WTC11 (cell line): Measurements from ENCODE around the gene MEA1. TPM values are rescaled to one million over a fixed set of nuclear protein-coding genes. Genes with fewer than 3 reads are reported as not detected.

Experiments used
- ATAC-seq: fragments of 200-7000 bp; cut with Tn5 transposase; 2 replicates; pipeline ENCODE4 v1.10.0; 2021; ENCODE audit warnings: mild to moderate bottlenecking, moderate library complexity
- CTCF ChIA-PET: fragments of 300-600 bp; sonication (Branson Sonifier 250); formaldehyde crosslinking; loops from one replicate; lab custom pipeline; 2021; ENCODE audit warnings: antibody characterized with exemption; lab: Charles Lee
- POLR2A ChIA-PET: fragments of 350-600 bp; sonication (Branson Sonifier 250); formaldehyde crosslinking; loops from one replicate; lab custom pipeline; 2021; ENCODE audit warnings: antibody characterized with exemption; lab: Charles Lee
- DNase-seq: peaks from one replicate; pipeline ENCODE4 v3.0.0; 2021; ENCODE audit warnings: low spot score
- H3K27ac Mint-ChIP-seq: 2 replicates; pipeline ENCODE4 v1.8.0; 2021; ENCODE audit warnings: mixed read lengths
- H3K27me3 Mint-ChIP-seq: 2 replicates; pipeline ENCODE4 v1.8.0; 2021; ENCODE audit warnings: low read depth, mild to moderate bottlenecking, moderate library complexity, mixed read lengths
- H3K36me3 Mint-ChIP-seq: 2 replicates; pipeline ENCODE4 v1.8.0; 2021; ENCODE audit warnings: mixed read lengths
- H3K4me1 Mint-ChIP-seq: 2 replicates; pipeline ENCODE4 v1.8.0; 2022; ENCODE audit warnings: mixed read lengths
- H3K4me3 Mint-ChIP-seq: 2 replicates; pipeline ENCODE4 v1.8.0; 2021; ENCODE audit warnings: mild to moderate bottlenecking, moderate library complexity, mixed read lengths
- H3K9me3 Mint-ChIP-seq: 2 replicates; pipeline ENCODE4 v1.8.0; 2021; ENCODE audit warnings: mixed read lengths
- ATF1 ChIP-seq: sonication (generic); formaldehyde crosslinking; IDR thresholded peaks from 2 replicates; pipeline ENCODE4 v1.8.1; 2023; ENCODE audit warnings: mild to moderate bottlenecking, moderate library complexity, missing genetic modification reagents
- ATF3 ChIP-seq: sonication (generic); formaldehyde crosslinking; conservative IDR thresholded peaks from 2 replicates; pipeline ENCODE4 v1.8.1; 2022; ENCODE audit warnings: mild to moderate bottlenecking, missing genetic modification reagents
- ATF6 ChIP-seq: sonication (generic); formaldehyde crosslinking; IDR thresholded peaks from 2 replicates; pipeline ENCODE4 v1.8.1; 2023; ENCODE audit warnings: mild to moderate bottlenecking, missing genetic modification reagents
- CREB1 ChIP-seq: sonication (generic); formaldehyde crosslinking; IDR thresholded peaks from 2 replicates; pipeline ENCODE4 v1.8.0; 2023; ENCODE audit warnings: mild to moderate bottlenecking, missing genetic modification reagents
- EMX1 ChIP-seq: fragments of 250-450 bp; sonication (Bioruptor Pico); IDR thresholded peaks from 2 replicates; pipeline ENCODE4 v1.8.0; 2021; ENCODE audit warnings: mild to moderate bottlenecking
- ERG ChIP-seq: fragments of 250-450 bp; sonication (Bioruptor Pico); IDR thresholded peaks from 2 replicates; pipeline ENCODE4 v1.8.0; 2021; ENCODE audit warnings: mild to moderate bottlenecking
- GABPB1 ChIP-seq: sonication (generic); formaldehyde crosslinking; IDR thresholded peaks from 2 replicates; pipeline ENCODE4 v1.8.1; 2023; ENCODE audit warnings: mild to moderate bottlenecking, missing genetic modification reagents
- IRF1 ChIP-seq: sonication (generic); formaldehyde crosslinking; IDR thresholded peaks from 2 replicates; pipeline ENCODE4 v1.8.0; 2023; ENCODE audit warnings: missing genetic modification reagents
- JUN ChIP-seq: sonication (generic); formaldehyde crosslinking; IDR thresholded peaks from 2 replicates; pipeline ENCODE4 v1.8.0; 2023; ENCODE audit warnings: mild to moderate bottlenecking, missing genetic modification reagents
- NR1H2 ChIP-seq: sonication (generic); formaldehyde crosslinking; IDR thresholded peaks from 2 replicates; pipeline ENCODE4 v1.9.0; 2021; ENCODE audit warnings: mild to moderate bottlenecking, moderate library complexity, missing genetic modification reagents
- OVOL2 ChIP-seq: fragments of 250-450 bp; sonication (Bioruptor Pico); IDR thresholded peaks from 2 replicates; pipeline ENCODE4 v1.9.0; 2021; ENCODE audit warnings: mild to moderate bottlenecking, borderline replicate concordance
- SOX15 ChIP-seq: fragments of 250-450 bp; sonication (Bioruptor Pico); IDR thresholded peaks from 2 replicates; pipeline ENCODE4 v1.9.0; 2021; ENCODE audit warnings: mild to moderate bottlenecking
- USF1 ChIP-seq: sonication (generic); formaldehyde crosslinking; IDR thresholded peaks from 2 replicates; pipeline ENCODE4 v1.8.0; 2022; ENCODE audit warnings: mild to moderate bottlenecking, missing genetic modification reagents
- ZNF138 ChIP-seq: sonication (generic); formaldehyde crosslinking; conservative IDR thresholded peaks from 2 replicates; pipeline ENCODE4 v1.8.1; 2022; ENCODE audit warnings: mild to moderate bottlenecking, moderate library complexity, missing genetic modification reagents
- ZNF512 ChIP-seq: sonication (generic); formaldehyde crosslinking; IDR thresholded peaks from 2 replicates; pipeline ENCODE4 v1.8.1; 2022; ENCODE audit warnings: missing genetic modification reagents, borderline replicate concordance
- ZNF671 ChIP-seq: fragments of 250-450 bp; sonication (Bioruptor Pico); IDR thresholded peaks from 2 replicates; pipeline ENCODE4 v1.8.0; 2021; ENCODE audit warnings: mild to moderate bottlenecking
- total RNA-seq: library from RNA; stranded (reverse); gene quantifications from 3 replicates; pipeline ENCODE4 v1.2.3, GENCODE V29; 2021

The MEA1 gene
- total RNA-seq, 1 experiment from 2014 or later, result 85.0 TPM

GRCh38 chr6:42962502-42963178 is 51.1 kb downstream of the MEA1 start (continued):
- TF ChIP-seq GABPB1 (CRISPR knock-in tag), result no peak
- TF ChIP-seq EMX1 (CRISPR knock-in tag), result no peak
- no peak for TF ChIP-seq SOX15 (CRISPR knock-in tag)
- TF ChIP-seq ZNF138, result no peak
- no peak for TF ChIP-seq IRF1 (CRISPR knock-in tag)
- TF ChIP-seq NR1H2 (CRISPR knock-in tag), result no peak
- TF ChIP-seq ATF1 (CRISPR knock-in tag), result no peak
- TF ChIP-seq, all 79 proteins: peak for 0

GRCh38 chr6:42962096-42962495 is 51.6 kb downstream of the MEA1 start:
- Mint-ChIP-seq H3K27ac (no peak overlapping the region), H3K4me1 (peaks cover 15% of the 10 kb centered on the region; the same call in 1 of the 2 replicates), H3K27me3 (peaks cover 36% of the 10 kb centered on the region), H3K36me3 (no peaks in the 10 kb centered on the region), H3K9me3 (no peaks in the 10 kb centered on the region), H3K4me3 (0 out of 2 replicates have a peak overlapping the region, but pooled peaks have one; percentile 88)
- ChIA-PET POLR2A (interaction anchor here (1.7 to 2.4 kb wide), 2 partner anchors 17 to 33 kb away, joined by 5 to 8 read pairs; partner anchors contain the start of genes CNPY3 and PEX6), CTCF (interaction anchor here (1.1 to 1.9 kb wide), 2 partner anchors 51 to 59 kb away, joined by 3 to 13 read pairs; partner anchors contain the start of gene RRP36)
- no peak for DNase-seq
- no peak for ATAC-seq
- no peak for TF ChIP-seq ZNF512 (CRISPR knock-in tag)
- no peak for TF ChIP-seq NR1H2 (CRISPR knock-in tag)
- TF ChIP-seq JUN (CRISPR knock-in tag), result no peak
- no peak for TF ChIP-seq ATF6
- no peak for TF ChIP-seq ATF3
- TF ChIP-seq OVOL2 (CRISPR knock-in tag), result no peak
- no peak for TF ChIP-seq USF1 (CRISPR knock-in tag)
- no peak for TF ChIP-seq CREB1
- TF ChIP-seq ERG, result no peak
- TF ChIP-seq ZNF671 (CRISPR knock-in tag), result no peak

Other genes with a start within 250 kb of the MEA1 start
- 9.4 to 10.3 TPM (median 9.7 TPM) in 3 replicates for gene BICRAL, start 231.9 kb downstream of the MEA1 start, total RNA-seq
- gene RPL7L1, start 134.3 kb downstream of the MEA1 start, total RNA-seq, result 91.4 to 107 TPM (median 93.0 TPM) in 3 replicates
- not detected in 3 replicates for gene PTCRA, start 97.9 kb downstream of the MEA1 start, total RNA-seq
- 67.0 to 88.7 TPM (median 86.5 TPM) in 3 replicates for gene CNPY3, start 84.5 kb downstream of the MEA1 start, total RNA-seq
- 1.6 to 2.7 TPM (median 2.0 TPM) in 3 replicates for gene GNMT, start 53.2 kb downstream of the MEA1 start, total RNA-seq
- gene PEX6, start 34.8 kb downstream of the MEA1 start, total RNA-seq, result 8.2 to 12.6 TPM (median 11.7 TPM) in 3 replicates
- gene PPP2R5D, start 29.4 kb downstream of the MEA1 start, total RNA-seq, result 47.5 to 52.7 TPM (median 49.0 TPM) in 3 replicates
- gene KLHDC3, start 303 bp upstream of the MEA1 start, total RNA-seq, result 157 to 172 TPM (median 169 TPM) in 3 replicates
- gene RRP36, start 7.7 kb upstream of the MEA1 start, total RNA-seq, result 65.6 to 81.0 TPM (median 67.9 TPM) in 3 replicates
- 20.8 to 27.9 TPM (median 27.0 TPM) in 3 replicates for gene CUL7, start 39.9 kb upstream of the MEA1 start, total RNA-seq
- 107 to 131 TPM (median 112 TPM) in 3 replicates for gene MRPL2, start 45.5 kb upstream of the MEA1 start, total RNA-seq
- gene KLC4, start 45.7 kb upstream of the MEA1 start, total RNA-seq, result 31.2 to 36.4 TPM (median 35.7 TPM) in 3 replicates
- gene PTK7, start 62.4 kb upstream of the MEA1 start, total RNA-seq, result 151 to 165 TPM (median 160 TPM) in 3 replicates
- gene SRF, start 157.3 kb upstream of the MEA1 start, total RNA-seq, result 43.9 to 46.2 TPM (median 45.3 TPM) in 3 replicates
- 15.2 to 20.5 TPM (median 19.2 TPM) in 3 replicates for gene CUL9, start 168.2 kb upstream of the MEA1 start, total RNA-seq
- 48.4 to 56.4 TPM (median 55.4 TPM) in 3 replicates for gene DNPH1, start 215.5 kb upstream of the MEA1 start, total RNA-seq
- gene TTBK1, start 229.5 kb upstream of the MEA1 start, total RNA-seq, result 0.66 to 0.78 TPM (median 0.68 TPM) in 3 replicates